Thyroid gland (tissue), 4 donors: ENCODE results near the gene UGT3A2.

Experiments
- CTCF ChIP-seq, 6 experiments: fragments of 200-600 bp in 3 of 6; fragments of 450-650 bp in 3 of 6; sonication (generic) in 3 of 6; IDR thresholded peaks; one replicate each; pipeline ENCODE4 v1.5.1; 2016 to 2019; ENCODE audit warnings: antibody characterized with exemption in 6 of 6, mild to moderate bottlenecking in 2 of 6, inconsistent platforms in 1 of 6, moderate library complexity in 1 of 6
- POLR2A ChIP-seq, 2 donors: fragments of 450-650 bp; IDR thresholded peaks; one replicate each; pipeline ENCODE4 v1.6.1; 2017; ENCODE audit warnings: antibody characterized with exemption in 2 of 2, mild to moderate bottlenecking in 2 of 2, moderate library complexity in 1 of 2

- TF ChIP-seq POLR2A (IDR thresholded peaks at IDR 0.05): no peak
- no peak for TF ChIP-seq CTCF (IDR thresholded peaks at IDR 0.05)
Observed at GRCh38 chr5:36058776-36059175, 7.9 kb downstream of the UGT3A2 start.
